ENCODE results near the gene BDH2. TPM values are rescaled to one million over a fixed set of nuclear protein-coding genes. Genes with fewer than 3 reads are reported as not detected.

BDH2 gene
- total and polyA plus RNA-seq, 12 donors, result 20.2 to 27.2 (median 24.5) TPM

- Histone ChIP-seq H3K4me3 (no peak overlapping the region), H3K27ac (no peak overlapping the region), H3K9me3 (no peaks in the 10 kb centered on the region), H3K27me3 (no peaks in the 10 kb centered on the region), H3K4me1 (peaks cover 0 to 34% (median 16%) of the 10 kb centered on the region in 9 donors), H3K36me3 (peaks cover 0 to 31% (median 7%) of the 10 kb centered on the region in 9 donors)
- 90 to 93% methylated on average over 2 of the region's 2 CpGs for WGBS, 2 donors
- intact Hi-C loops (cut with DNase I), result loop anchor here in 8 of 10 donors (5.0 to 10.0 kb wide), 13 partner anchors 50 to 665 kb away; partner anchors contain the start of genes SLC9B1 (in 1 of the 8) and UBE2D3 (in 1 of the 8)
- ATAC-seq, result no peak
- DNase-seq, result no peak
- no peak for TF ChIP-seq CTCF (IDR thresholded peaks at IDR 0.05)
Observed at GRCh38 chr4:103097112-103097511, 2.5 kb downstream of the BDH2 start.

- Histone ChIP-seq H3K27me3 (no peaks in the 10 kb centered on the region), H3K4me1 (peaks cover 0 to 34% (median 16%) of the 10 kb centered on the region in 9 donors), H3K4me3 (no peak overlapping the region), H3K27ac (no peak overlapping the region), H3K9me3 (no peaks in the 10 kb centered on the region), H3K36me3 (peaks cover 0 to 51% (median 14%) of the 10 kb centered on the region in 9 donors)
- no peak for DNase-seq
- 86 to 87% methylated on average over 3 of the region's 3 CpGs for WGBS, 2 donors
- no peak for ATAC-seq
- TF ChIP-seq CTCF (IDR thresholded peaks at IDR 0.05), result no peak
- intact Hi-C loops (cut with DNase I), result loop anchor here in 8 of 10 donors (5.0 to 10.0 kb wide), 13 partner anchors 48 to 663 kb away; partner anchors contain the start of genes SLC9B1 (in 1 of the 8) and UBE2D3 (in 1 of the 8)
Observed at GRCh38 chr4:103095080-103095479, 4.6 kb downstream of the BDH2 start.

GRCh38 chr4:103092245-103092644 lies 7.4 kb downstream of the BDH2 start:
- DNase-seq, result no peak
- Histone ChIP-seq H3K36me3 (peaks cover 0 to 80% (median 30%) of the 10 kb centered on the region in 9 donors), H3K27ac (no peak overlapping the region), H3K4me1 (peaks cover 0 to 14% (median 0%) of the 10 kb centered on the region in 9 donors), H3K4me3 (no peak overlapping the region), H3K27me3 (no peaks in the 10 kb centered on the region), H3K9me3 (no peaks in the 10 kb centered on the region)
- ATAC-seq, result no peak
- intact Hi-C loops (cut with DNase I), result loop anchor here in 8 of 10 donors (5.0 to 10.0 kb wide), 10 partner anchors 45 to 657 kb away; partner anchors contain the start of gene SLC9B1 (in 1 of the 8)
- no peak for TF ChIP-seq CTCF (IDR thresholded peaks at IDR 0.05)

GRCh38 chr4:103091601-103092223 lies 7.9 kb downstream of the BDH2 start:
- DNase-seq (no peak), ATAC-seq (peak in 3 of 8 donors; percentile 19 to 48 (median 45))
- TF ChIP-seq CTCF (IDR thresholded peaks at IDR 0.05), result peak in 7 of 9 donors; percentile 27 to 58 (median 54)
- Histone ChIP-seq H3K4me1 (peaks cover 0 to 14% (median 0%) of the 10 kb centered on the region in 9 donors), H3K27me3 (no peaks in the 10 kb centered on the region), H3K27ac (no peak overlapping the region), H3K9me3 (no peaks in the 10 kb centered on the region), H3K4me3 (no peak overlapping the region), H3K36me3 (peaks cover 0 to 85% (median 35%) of the 10 kb centered on the region in 9 donors)
- 65 to 68% methylated on average over 3 of the region's 3 CpGs for WGBS, 2 donors
- intact Hi-C loops (cut with DNase I), result loop anchor here in 8 of 10 donors (5.0 to 10.0 kb wide), 10 partner anchors 44 to 657 kb away; partner anchors contain the start of gene SLC9B1 (in 1 of the 8)
